KBM-7 (cell line): ENCODE data around the gene RFWD3.
"Not testable (repeated sequence)": the region's sequence is repeated elsewhere in the genome, so short reads cannot be mapped to it uniquely, and the experiment has no call there.

Experiments
- DNase-seq: peaks from one replicate; pipeline ENCODE4 v3.0.0-alpha.2; 2015
- in situ Hi-C: fragments of 300-500 bp; cut with MboI; formaldehyde crosslinking; loops from 2 replicates; pipeline ENCODE4 v1.14.3; 2020; ENCODE audit warnings: low sequenced_read_pairs, low pct_unique_long_range_greater_than_20kb, mixed read lengths

RFWD3 gene

GRCh38 chr16:74673876-74674275, 7.2 kb upstream of the RFWD3 start:
- in situ Hi-C loops: no loop called here
- DNase-seq: no peak

DNA sequence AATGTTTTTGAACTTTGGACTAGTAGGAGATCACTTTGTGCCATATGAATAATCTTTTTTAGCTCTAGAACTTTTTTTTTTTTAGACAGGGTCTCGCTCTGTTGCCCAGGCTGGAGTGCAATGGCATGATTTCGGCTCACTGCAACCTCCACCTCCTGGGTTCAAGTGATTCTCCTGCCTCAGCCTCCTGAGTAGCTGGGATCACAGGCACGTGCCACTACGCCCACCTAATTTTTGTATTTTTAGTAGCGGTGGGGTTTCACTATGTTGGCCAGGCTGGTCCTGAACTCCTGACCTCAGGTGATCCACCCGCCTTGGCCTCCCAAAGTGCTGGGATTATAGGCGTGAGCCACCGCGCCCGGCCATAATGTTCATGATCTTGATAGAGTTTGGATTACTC, 2.2 kb upstream of the RFWD3 start:
- in situ Hi-C loops, DNase-seq: not testable (repeated sequence)

DNA sequence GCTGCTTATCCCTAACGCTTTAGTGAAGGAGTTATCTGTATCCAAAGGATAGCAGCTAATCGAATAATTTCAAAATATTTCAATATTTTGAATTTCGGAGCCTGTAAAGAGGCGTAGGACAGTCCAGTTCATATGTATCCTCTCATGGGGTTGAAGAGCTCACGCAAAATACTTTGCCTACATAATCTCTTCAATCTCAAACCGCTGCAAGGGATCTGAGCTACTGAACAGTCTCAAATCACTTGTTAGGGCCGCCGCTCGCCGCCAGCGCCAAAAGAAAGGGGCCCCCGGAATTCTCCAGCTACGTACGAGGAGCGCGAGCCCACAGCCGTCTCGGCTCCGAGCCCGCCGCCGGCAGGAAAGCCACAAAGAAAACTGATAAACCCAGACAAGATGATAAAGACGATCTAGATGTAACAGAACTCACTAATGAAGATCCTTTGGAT, 601 bp upstream of the RFWD3 start:
- DNase-seq: peak; percentile 63
- in situ Hi-C loops: no loop called here

GRCh38 chr16:74666010-74666421, 661 bp downstream of the RFWD3 start:
- in situ Hi-C loops: no loop called here
- no peak for DNase-seq

DNA sequence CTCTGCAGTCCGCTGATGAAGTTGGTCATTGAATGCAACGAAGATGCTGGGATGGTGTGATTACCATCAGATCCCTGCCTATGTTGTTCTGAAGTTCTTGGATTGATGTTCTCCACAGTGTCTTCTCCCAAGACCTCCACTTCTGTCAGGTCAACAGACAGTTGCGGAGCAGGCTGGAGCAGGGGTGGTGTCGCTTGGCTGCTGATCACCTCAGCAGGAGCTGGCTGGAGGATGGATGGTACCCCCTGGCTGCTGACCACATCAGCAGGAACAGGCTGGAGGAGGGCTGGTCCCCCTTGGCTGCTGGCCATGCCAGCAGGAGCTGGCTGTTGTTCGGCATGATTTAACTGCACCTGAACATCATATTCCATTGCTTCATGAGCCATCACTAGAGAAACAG, 5.6 kb downstream of the RFWD3 start:
- DNase-seq: no peak
- in situ Hi-C loops: no loop called here

DNA sequence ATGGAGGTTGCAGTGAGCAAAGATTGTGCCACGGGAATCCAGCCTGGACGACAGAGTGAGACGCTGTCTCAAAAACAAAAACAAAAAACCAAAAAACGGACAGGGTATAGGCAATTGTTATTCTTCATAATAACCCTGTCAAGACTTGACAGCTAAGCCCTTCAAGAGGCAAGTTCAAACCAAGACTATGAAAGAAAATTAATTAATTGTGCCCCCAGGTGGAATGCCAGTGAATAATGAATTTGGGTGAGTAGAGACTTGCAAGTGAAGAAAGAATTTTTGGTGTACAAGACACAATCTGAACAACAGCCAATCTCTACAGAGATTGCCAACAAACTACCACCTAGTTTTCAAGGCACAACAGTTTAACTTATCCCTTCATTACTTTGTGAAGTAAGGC, 6.3 kb downstream of the RFWD3 start:
- DNase-seq: no peak
- in situ Hi-C loops: no loop called here

DNA sequence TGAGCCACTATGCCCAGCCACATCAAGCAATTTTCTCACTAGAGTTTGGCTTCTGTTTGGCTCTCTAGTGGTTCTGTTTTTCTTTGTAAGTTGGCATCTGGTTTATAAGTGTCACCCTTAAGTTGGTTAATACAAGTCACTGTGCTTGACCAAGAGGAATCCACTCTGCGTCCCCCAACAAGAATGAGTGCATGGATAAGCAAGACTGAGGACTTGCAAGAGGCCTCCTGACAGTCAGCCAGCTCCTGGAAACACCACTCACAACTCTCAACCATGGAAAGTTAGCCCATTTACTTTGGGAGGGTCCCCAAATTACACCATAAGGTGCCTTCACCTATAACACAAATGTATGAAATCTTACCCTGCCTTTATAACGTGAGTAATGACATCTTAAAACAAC, 7.6 kb downstream of the RFWD3 start:
- in situ Hi-C loops: no loop called here
- no peak for DNase-seq

DNA sequence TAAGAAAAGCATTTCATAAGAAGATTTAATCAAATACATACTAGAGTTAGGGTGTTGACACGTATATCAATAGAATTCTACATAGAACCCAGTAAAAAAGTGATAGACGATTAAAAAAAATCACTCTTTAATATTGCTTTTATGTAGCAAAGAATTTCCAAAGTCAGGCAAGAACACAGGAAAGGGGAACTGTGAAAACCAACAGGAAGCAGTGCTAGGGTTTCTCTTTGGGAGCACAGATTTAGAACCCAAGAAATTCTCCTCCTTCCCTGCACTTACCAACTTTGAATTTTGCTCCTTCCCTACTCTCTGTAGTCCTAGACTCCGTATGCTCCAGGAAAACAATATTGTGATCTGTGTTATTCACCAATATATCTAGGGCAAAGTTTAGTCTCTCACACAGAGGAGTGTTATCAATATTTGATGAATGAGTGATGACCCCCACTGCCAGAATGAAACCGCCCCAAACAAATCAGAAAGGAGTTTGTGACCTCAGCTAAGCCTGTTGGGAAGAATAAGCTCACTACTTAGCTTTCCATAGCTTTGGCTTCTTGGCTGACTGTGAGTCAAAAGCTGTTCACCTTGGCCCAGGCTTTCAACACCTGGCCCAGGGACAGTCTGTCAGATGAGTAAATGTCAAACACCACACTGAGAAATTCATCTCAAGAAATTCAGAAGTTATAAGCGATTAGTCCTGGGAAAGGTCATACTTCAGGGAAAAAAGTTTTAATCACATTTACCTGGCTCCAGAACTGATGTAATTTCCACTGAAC, 8.6 kb downstream of the RFWD3 start:
- no peak for DNase-seq
- in situ Hi-C loops: no loop called here

DNA sequence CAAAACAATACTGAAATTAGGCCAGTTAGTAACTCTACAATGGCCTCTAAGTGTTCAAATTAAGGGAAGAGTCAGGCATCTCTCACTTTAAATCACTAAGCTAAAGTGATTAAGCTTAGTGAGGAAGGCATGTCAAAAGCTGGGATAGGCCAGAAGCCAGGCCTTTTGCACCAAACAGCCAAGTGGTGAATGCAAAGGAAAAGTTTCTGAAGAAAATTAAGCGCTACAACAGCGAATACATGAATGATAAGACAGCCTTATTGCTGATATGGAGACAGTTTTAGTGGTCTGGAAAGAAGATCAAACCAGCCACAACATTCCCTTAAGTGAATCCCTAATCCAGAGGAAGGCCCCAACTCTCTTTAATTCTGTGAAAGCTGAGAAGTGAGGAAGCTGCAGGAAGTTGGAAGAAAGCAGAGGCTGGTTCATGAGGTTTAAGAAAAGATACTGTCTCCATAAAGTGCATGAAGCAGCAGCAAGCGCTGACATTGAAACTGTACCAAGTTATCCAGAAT, 12.1 kb downstream of the RFWD3 start:
- in situ Hi-C loops: no loop called here
- DNase-seq: no peak

GRCh38 chr16:74652883-74653282, 13.8 kb downstream of the RFWD3 start:
- in situ Hi-C loops, DNase-seq: not testable (repeated sequence)

DNA sequence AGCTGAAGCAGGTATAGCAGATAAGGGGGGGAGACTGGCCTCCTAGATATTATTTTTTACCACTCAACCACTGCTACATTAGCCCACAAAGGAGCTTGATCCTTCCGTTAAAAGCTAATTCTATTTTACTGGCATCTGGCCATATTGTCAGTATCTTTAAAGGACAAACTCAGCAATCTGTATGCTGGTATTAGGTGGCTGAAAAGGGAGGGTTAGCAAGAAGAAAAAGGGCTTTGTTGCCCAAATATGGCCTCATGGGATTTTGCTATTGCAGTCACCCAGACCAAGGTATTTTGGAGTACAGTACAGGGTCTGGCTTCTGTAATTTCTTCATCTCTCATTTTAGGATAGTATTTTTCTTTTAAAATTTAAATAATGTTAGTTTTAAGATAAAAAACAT, 14.4 kb downstream of the RFWD3 start:
- in situ Hi-C loops: no loop called here
- DNase-seq: no peak

- DNase-seq: no peak
- in situ Hi-C loops: no loop called here
Measured at GRCh38 chr16:74651841-74652240, 14.8 kb downstream of the RFWD3 start.

- in situ Hi-C loops: no loop called here
- DNase-seq: peak; percentile 15
Measured at GRCh38 chr16:74650966-74651567, 15.6 kb downstream of the RFWD3 start.

DNA sequence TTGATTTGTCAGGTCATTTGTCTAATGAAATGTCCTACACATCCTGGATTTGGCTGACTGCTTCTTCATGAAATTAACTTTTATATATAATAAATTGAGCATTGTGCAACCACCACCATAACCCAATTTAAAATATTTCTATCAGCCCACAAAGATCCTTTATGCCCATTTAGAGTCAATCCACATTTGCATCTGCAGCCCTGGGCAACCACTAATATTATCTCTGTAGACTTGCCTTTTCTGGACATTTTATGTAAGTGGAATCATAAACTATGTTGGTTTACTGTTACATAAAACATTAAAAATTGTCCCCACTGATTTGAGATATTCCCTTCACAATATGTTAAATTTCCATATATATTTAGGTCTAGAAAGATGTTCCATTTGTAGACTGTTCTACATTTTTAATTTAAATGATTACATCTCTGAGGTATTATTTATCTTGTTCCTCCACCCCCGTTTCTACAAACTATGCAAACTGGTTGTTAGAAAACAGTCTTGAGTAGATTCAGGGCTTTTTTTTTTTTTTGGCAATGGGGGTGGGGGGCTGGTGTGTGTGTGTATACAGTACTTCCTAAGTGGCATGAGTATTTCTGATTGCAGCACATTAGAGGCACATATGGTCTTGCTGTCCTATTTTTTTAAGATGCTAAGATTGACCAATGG, 16.7 kb downstream of the RFWD3 start:
- in situ Hi-C loops: no loop called here
- DNase-seq: no peak

DNA sequence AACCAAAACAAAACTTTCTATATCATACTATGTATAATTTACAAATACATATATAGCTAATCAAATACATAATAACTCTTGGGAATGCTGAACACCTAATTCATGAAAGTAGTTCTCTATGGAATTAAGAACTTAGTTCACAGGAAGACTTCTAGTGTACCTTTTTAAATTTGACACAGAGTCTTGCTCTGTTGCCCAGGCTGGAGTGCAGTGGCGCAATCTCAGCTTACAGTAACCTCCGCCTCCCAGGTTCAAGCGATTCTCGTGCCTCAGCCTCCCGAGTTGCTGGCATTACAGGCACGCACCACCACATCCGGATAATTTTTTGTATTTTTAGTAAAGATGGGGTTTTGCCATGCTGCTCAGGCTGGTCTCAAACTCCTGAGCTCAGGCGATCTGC, 24.7 kb downstream of the RFWD3 start:
- in situ Hi-C loops: no loop called here
- no peak for DNase-seq

- in situ Hi-C loops: no loop called here
- DNase-seq: no peak
Measured at GRCh38 chr16:74637742-74638453, 28.8 kb downstream of the RFWD3 start.

DNA sequence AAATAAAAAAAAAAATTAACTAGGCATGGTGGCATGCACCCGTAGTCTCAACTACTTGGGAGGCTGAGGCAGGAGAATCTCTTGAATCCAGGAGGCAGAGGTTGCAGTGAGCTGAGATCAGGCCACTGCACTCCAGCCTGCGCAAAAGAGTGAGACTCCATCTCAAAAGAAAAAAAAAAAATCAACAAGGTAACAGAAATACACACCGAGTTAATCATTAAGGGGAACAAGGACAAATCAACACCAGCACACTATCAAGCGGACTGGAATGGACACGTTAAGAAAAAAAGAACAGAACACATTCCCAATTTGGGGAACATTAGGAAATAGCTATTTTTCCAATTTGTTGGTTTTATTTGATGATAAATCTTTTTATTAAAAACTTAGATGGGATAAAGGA, 31.4 kb downstream of the RFWD3 start:
- in situ Hi-C loops: no loop called here
- DNase-seq: no peak

- in situ Hi-C loops: no loop called here
Measured at GRCh38 chr16:74633686-74634085, 33.0 kb downstream of the RFWD3 start.

GRCh38 chr16:74627506-74628220, 39.0 kb downstream of the RFWD3 start:
- DNase-seq: no peak
- in situ Hi-C loops: no loop called here

More at GRCh38 chr16:74633686-74634085, 33.0 kb downstream of the RFWD3 start:
- no peak for DNase-seq
